Right lung (tissue), 10 donors: ENCODE measurements around the gene C1QL3. TPM values are rescaled to one million over a fixed set of nuclear protein-coding genes. Genes with fewer than 3 reads are reported as not detected.

Experiments used
- DNase-seq, 2 donors: peaks; one replicate each; pipeline ENCODE4 v3.0.0-alpha.2; 2013
- long read RNA-seq, 8 donors: transcript quantifications; one replicate each; lab custom pipeline, GENCODE V29; 2026
- polyA plus RNA-seq, 5 donors: library from polyadenylated mRNA; unstranded; fragments of 120-200 nt; gene quantifications; one replicate each; pipeline versions ENCODE4 v1.2.1 to v1.2.3, GENCODE V29; 2013; ENCODE audit warnings: inconsistent platforms in 1 of 5, low replicate concordance in 1 of 5; ENCODE audit not compliant: insufficient read length in 5 of 5, insufficient read depth in 1 of 5

The C1QL3 gene
- polyA plus RNA-seq: 1 to 10 TPM in 1 of 5 donors, under 1 TPM in 4; 0.14 to 1.5 (median 0.64) TPM
- long read RNA-seq, donor 1: 0 reads
- long read RNA-seq, donor 2, partial matches to known transcripts: 0 of 1 reads
- long read RNA-seq, donor 2, other reads (novel, unspliced or antisense): 0 of 1 reads
- long read RNA-seq, donor 3: 0 reads
- long read RNA-seq, donor 4: 0 reads
- long read RNA-seq, donor 5, partial matches to known transcripts: 0 of 1 reads
- long read RNA-seq, donor 5, other reads (novel, unspliced or antisense): 0 of 1 reads
- long read RNA-seq, donor 6: 0 reads
- long read RNA-seq, donor 7: 0 reads
- long read RNA-seq, donor 8: 0 reads

- no peak for DNase-seq
Measured at GRCh38 chr10:16521311-16522016, at the start of gene C1QL3. C1QL3 (minus strand) TSS chr10:16521879; CDS start chr10:16521065, 814 bp downstream.

GRCh38 chr10:16570731-16571130, 49.1 kb upstream of the C1QL3 start:
- no peak for DNase-seq

- DNase-seq: no peak
Measured at GRCh38 chr10:16566202-16566805, 44.6 kb upstream of the C1QL3 start.

GRCh38 chr10:16565604-16566003, 43.9 kb upstream of the C1QL3 start:
- no peak for DNase-seq

- no peak for DNase-seq
Measured at GRCh38 chr10:16562891-16563290, 41.2 kb upstream of the C1QL3 start.

- DNase-seq: no peak
Measured at GRCh38 chr10:16559236-16559773, 37.6 kb upstream of the C1QL3 start.

- DNase-seq: no peak
Measured at GRCh38 chr10:16547973-16548372, 26.3 kb upstream of the C1QL3 start.

GRCh38 chr10:16545116-16545736, 23.5 kb upstream of the C1QL3 start:
- no peak for DNase-seq

- DNase-seq: no peak
Measured at GRCh38 chr10:16544591-16544990, 22.9 kb upstream of the C1QL3 start.

- DNase-seq: no peak
Measured at GRCh38 chr10:16544099-16544498, 22.4 kb upstream of the C1QL3 start.

GRCh38 chr10:16536155-16536554, 14.5 kb upstream of the C1QL3 start:
- DNase-seq: no peak

GRCh38 chr10:16529853-16530252, 8.2 kb upstream of the C1QL3 start:
- DNase-seq: no peak

GRCh38 chr10:16527452-16527851, 5.8 kb upstream of the C1QL3 start:
- DNase-seq: no peak

- no peak for DNase-seq
Measured at GRCh38 chr10:16520900-16521299, 779 bp downstream of the C1QL3 start.

- no peak for DNase-seq
Measured at GRCh38 chr10:16519908-16520861, 1.5 kb downstream of the C1QL3 start.

GRCh38 chr10:16519250-16519907, 2.3 kb downstream of the C1QL3 start:
- DNase-seq: no peak

- DNase-seq: no peak
Measured at GRCh38 chr10:16518822-16519221, 2.9 kb downstream of the C1QL3 start.

GRCh38 chr10:16510843-16511242, 10.8 kb downstream of the C1QL3 start:
- DNase-seq: no peak

GRCh38 chr10:16509996-16510395, 11.7 kb downstream of the C1QL3 start:
- no peak for DNase-seq

GRCh38 chr10:16505161-16505560, 16.5 kb downstream of the C1QL3 start:
- no peak for DNase-seq
